ENCODE results near the gene ADAMTS18.

ADAMTS18 gene

GRCh38 chr16:77234611-77235010 is 200.2 kb downstream of the ADAMTS18 start:
- Histone ChIP-seq H3K4me3 (ENCODE audit: low read depth, low read length) (no peak overlapping the region), H3K27ac (ENCODE audit: extremely low read depth, low read depth, low read length) (no peak overlapping the region), H3K4me1 (ENCODE audit: control insufficient read depth, insufficient read depth, low read length) (peaks cover 13% of the 10 kb centered on the region), H3K9me3 (ENCODE audit: control insufficient read depth, insufficient read depth, low read depth, low read length) (no peaks in the 10 kb centered on the region), H3K36me3 (ENCODE audit: control insufficient read depth in 2 of 2, insufficient read depth in 1 of 2, low read length in 2 of 2) (no peaks in the 10 kb centered on the region)
- no peak for TF ChIP-seq ZNF292 (tag by site-specific recombination; IDR thresholded peaks at IDR 0.05; ENCODE audit: borderline replicate concordance, low read depth)
- CTCF ChIA-PET: interaction anchor here (0.6 to 11.2 kb wide), 7 partner anchors 200 to 427 kb away, joined by 3 to 247 read pairs (median 5); partner anchors contain the start of gene ADAMTS18
- POLR2A ChIA-PET: interaction anchor here (0.5 kb wide), 1 partner anchor 851 kb away, joined by 3 read pairs; no protein-coding TSS in a partner anchor

- Histone ChIP-seq H3K36me3 (ENCODE audit: control insufficient read depth in 2 of 2, insufficient read depth in 1 of 2, low read length in 2 of 2) (no peaks in the 10 kb centered on the region), H3K27ac (ENCODE audit: extremely low read depth, low read depth, low read length) (no peak overlapping the region), H3K4me3 (ENCODE audit: low read depth, low read length) (no peak overlapping the region), H3K4me1 (ENCODE audit: control insufficient read depth, insufficient read depth, low read length) (peaks cover 11% of the 10 kb centered on the region), H3K9me3 (ENCODE audit: control insufficient read depth, insufficient read depth, low read depth, low read length) (no peaks in the 10 kb centered on the region)
- no peak for TF ChIP-seq ZFP37 (tag by site-specific recombination; IDR thresholded peaks at IDR 0.05)
- no peak for TF ChIP-seq ZNF26 (tag by site-specific recombination; IDR thresholded peaks at IDR 0.05)
- TF ChIP-seq SP3 (tag by site-specific recombination; IDR thresholded peaks at IDR 0.05): no peak
- TF ChIP-seq ZBTB6 (tag by site-specific recombination; IDR thresholded peaks at IDR 0.05): no peak
- TF ChIP-seq PRDM1 (tag by site-specific recombination; IDR thresholded peaks at IDR 0.05): no peak
- TF ChIP-seq YY1 (tag by site-specific recombination; IDR thresholded peaks at IDR 0.05): no peak
- TF ChIP-seq ZNF114 (tag by site-specific recombination; IDR thresholded peaks at IDR 0.05): no peak
- TF ChIP-seq ZBTB44 (tag by site-specific recombination; IDR thresholded peaks at IDR 0.05): no peak
- no peak for TF ChIP-seq ZNF664 (tag by site-specific recombination; IDR thresholded peaks at IDR 0.05)
- TF ChIP-seq ZNF280C (tag by site-specific recombination; IDR thresholded peaks at IDR 0.05): no peak
- POLR2A ChIA-PET: no interaction called here
- CTCF ChIA-PET: interaction anchor here (0.6 to 11.2 kb wide), 3 partner anchors 204 to 427 kb away, joined by 3 to 247 read pairs (median 3); no protein-coding TSS in a partner anchor
Measured at GRCh38 chr16:77233799-77234519, 200.9 kb downstream of the ADAMTS18 start.

Data from HEK293 (cell line).